ENCODE data around the gene FTCDNL1.

GRCh38 chr2:199734651-199735050 is 116.3 kb downstream of the FTCDNL1 start:
- TF ChIP-seq IRF3 (IDR thresholded peaks at IDR 0.05; ENCODE audit: low read depth, low read length): no peak
- no peak for TF ChIP-seq POLR2AphosphoS5 (IDR thresholded peaks at IDR 0.05; ENCODE audit: low read depth, low read length)
- no peak for TF ChIP-seq CTCF (IDR thresholded peaks at IDR 0.05)
- TF ChIP-seq EZH2phosphoT487 (IDR thresholded peaks at IDR 0.05; ENCODE audit: borderline replicate concordance, low read depth): no peak
- no peak for TF ChIP-seq GABPA (IDR thresholded peaks at IDR 0.05; ENCODE audit: low read depth)
- TF ChIP-seq JUND (IDR thresholded peaks at IDR 0.05): no peak

Data from SK-N-SH (cell line).